ENCODE measurements around the gene EFR3B.

DNA sequence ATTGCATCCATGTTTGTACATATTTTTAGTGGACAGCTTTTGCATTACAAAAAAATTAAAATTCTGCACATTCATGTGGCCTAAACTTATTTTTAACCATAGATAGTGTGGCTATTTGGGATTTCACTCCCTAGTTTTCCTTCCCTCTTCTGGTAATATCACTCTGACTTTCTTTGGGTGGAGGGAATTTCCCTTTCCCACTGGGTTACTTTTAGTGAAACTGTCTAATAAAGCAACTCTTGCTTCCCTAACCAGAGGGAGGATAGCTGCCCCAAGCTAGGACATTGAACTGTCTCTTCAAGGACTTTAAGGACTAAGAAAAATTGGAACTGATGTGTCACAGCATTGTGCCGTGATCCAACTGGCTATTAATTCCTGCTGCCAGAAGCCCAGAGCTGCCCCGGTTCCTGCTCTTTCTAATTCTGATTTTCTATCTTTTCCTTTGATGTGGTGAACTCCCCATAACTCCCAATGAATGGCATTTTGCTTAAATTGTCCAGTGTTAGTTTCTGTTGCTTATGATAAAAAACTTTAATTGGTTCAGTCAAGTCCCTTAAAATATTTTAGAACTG is 20.0 kb upstream of the EFR3B start:
- TF ChIP-seq, protein P1, sequence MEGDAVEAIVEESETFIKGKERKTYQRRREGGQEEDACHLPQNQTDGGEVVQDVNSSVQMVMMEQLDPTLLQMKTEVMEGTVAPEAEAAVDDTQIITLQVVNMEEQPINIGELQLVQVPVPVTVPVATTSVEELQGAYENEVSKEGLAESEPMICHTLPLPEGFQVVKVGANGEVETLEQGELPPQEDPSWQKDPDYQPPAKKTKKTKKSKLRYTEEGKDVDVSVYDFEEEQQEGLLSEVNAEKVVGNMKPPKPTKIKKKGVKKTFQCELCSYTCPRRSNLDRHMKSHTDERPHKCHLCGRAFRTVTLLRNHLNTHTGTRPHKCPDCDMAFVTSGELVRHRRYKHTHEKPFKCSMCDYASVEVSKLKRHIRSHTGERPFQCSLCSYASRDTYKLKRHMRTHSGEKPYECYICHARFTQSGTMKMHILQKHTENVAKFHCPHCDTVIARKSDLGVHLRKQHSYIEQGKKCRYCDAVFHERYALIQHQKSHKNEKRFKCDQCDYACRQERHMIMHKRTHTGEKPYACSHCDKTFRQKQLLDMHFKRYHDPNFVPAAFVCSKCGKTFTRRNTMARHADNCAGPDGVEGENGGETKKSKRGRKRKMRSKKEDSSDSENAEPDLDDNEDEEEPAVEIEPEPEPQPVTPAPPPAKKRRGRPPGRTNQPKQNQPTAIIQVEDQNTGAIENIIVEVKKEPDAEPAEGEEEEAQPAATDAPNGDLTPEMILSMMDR (IDR thresholded peaks at IDR 0.05), result no peak
- TF ChIP-seq POLR2A (IDR thresholded peaks at IDR 0.05), result no peak
- no peak for TF ChIP-seq EP300 (IDR thresholded peaks at IDR 0.05)

Measured in ovary (tissue), 3 donors.